Colonic mucosa (tissue), 4 donors: ENCODE measurements around the gene MTX1. TPM values are rescaled to one million over a fixed set of nuclear protein-coding genes. Genes with fewer than 3 reads are reported as not detected.
"Not testable (repeated sequence)": the region's sequence is repeated elsewhere in the genome, so short reads cannot be mapped to it uniquely, and the experiment has no call there.

ENCODE experiments used
- DNase-seq: peaks from one replicate; pipeline ENCODE4 v3.0.0-alpha.2; 2020
- H3K27ac ChIP-seq: fragments of 200-600 bp; one replicate; pipeline ENCODE4 v1.8.0; 2021
- H3K27me3 ChIP-seq: fragments of 200-600 bp; one replicate; pipeline ENCODE4 v1.8.0; 2021
- H3K36me3 ChIP-seq: fragments of 200-600 bp; one replicate; pipeline ENCODE4 v1.8.0; 2021
- H3K4me1 ChIP-seq: fragments of 200-600 bp; one replicate; pipeline ENCODE4 v1.8.0; 2021; ENCODE audit warnings: mild to moderate bottlenecking
- H3K4me3 ChIP-seq: fragments of 200-600 bp; one replicate; pipeline ENCODE4 v1.8.0; 2021
- H3K9ac ChIP-seq, 2 donors: one replicate each; pipeline ENCODE4 v1.7.0; 2013; ENCODE audit warnings: control low read depth in 2 of 2, low read depth in 2 of 2, low read length in 2 of 2
- H3K9me3 ChIP-seq: fragments of 200-600 bp; one replicate; pipeline ENCODE4 v1.8.0; 2021
- intact Hi-C: fragments of 100-400 bp; cut with DNase I; formaldehyde crosslinking; loops from one replicate; pipeline ENCODE4 v1.14.1; 2022
- total RNA-seq, 2 donors: library from RNA; stranded (reverse); fragmentation: NEBNext Ultra II Directional in 1 of 2; extraction: Animal tissue kit (Norgen Biotek cat#: 25700) in 1 of 2; gene quantifications; one replicate each; pipeline ENCODE4 v1.2.1, GENCODE V29; 2021
- TF ChIP-seq, protein P1 (sequence below): fragments of 200-600 bp; IDR thresholded peaks from one replicate; pipeline ENCODE4 v1.8.0; 2022; ENCODE audit warnings: antibody characterized with exemption, mild to moderate bottlenecking
- donor health status: healthy.
- donor health status: DM: no; HTN: no; CAD: no.
- donor health status: DM: no; HTN: no; CAD: no.

MTX1 gene
- total RNA-seq, 2 donors from 2014 or later = 37.5 to 55.8 TPM

DNA sequence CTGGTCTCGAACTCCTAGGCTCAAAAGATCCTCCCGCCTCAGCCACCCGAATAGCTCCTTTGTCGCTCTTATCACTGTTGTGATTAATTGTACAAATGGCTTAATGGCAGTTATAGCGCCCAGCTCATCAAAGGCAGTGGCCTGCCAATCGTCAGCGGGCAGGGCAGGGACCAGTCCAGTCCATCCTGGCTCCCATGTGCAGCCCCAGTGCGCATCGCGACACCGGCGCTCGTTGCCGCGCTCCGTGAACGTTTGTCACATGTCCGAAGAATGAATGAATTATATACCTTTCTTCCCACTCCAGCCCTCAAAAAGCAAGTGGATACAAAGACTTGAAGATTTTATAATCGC is 18.4 kb downstream of the MTX1 start:
- DNase-seq = peak; percentile 61
- Histone ChIP-seq H3K4me1 (peaks cover 10% of the 10 kb centered on the region), H3K27me3 (no peaks in the 10 kb centered on the region), H3K4me3 (peak overlapping the region; percentile 67), H3K9me3 (no peaks in the 10 kb centered on the region), H3K27ac (peak overlapping the region; percentile 89), H3K36me3 (no peaks in the 10 kb centered on the region), H3K9ac (peak overlapping the region; percentile 75 to 89)
- TF ChIP-seq, protein P1, sequence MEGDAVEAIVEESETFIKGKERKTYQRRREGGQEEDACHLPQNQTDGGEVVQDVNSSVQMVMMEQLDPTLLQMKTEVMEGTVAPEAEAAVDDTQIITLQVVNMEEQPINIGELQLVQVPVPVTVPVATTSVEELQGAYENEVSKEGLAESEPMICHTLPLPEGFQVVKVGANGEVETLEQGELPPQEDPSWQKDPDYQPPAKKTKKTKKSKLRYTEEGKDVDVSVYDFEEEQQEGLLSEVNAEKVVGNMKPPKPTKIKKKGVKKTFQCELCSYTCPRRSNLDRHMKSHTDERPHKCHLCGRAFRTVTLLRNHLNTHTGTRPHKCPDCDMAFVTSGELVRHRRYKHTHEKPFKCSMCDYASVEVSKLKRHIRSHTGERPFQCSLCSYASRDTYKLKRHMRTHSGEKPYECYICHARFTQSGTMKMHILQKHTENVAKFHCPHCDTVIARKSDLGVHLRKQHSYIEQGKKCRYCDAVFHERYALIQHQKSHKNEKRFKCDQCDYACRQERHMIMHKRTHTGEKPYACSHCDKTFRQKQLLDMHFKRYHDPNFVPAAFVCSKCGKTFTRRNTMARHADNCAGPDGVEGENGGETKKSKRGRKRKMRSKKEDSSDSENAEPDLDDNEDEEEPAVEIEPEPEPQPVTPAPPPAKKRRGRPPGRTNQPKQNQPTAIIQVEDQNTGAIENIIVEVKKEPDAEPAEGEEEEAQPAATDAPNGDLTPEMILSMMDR = no peak
- intact Hi-C loops = loop anchor here (2.0 kb wide), 1 partner anchor 18 kb away; the partner anchor contains the start of gene MTX1

DNA sequence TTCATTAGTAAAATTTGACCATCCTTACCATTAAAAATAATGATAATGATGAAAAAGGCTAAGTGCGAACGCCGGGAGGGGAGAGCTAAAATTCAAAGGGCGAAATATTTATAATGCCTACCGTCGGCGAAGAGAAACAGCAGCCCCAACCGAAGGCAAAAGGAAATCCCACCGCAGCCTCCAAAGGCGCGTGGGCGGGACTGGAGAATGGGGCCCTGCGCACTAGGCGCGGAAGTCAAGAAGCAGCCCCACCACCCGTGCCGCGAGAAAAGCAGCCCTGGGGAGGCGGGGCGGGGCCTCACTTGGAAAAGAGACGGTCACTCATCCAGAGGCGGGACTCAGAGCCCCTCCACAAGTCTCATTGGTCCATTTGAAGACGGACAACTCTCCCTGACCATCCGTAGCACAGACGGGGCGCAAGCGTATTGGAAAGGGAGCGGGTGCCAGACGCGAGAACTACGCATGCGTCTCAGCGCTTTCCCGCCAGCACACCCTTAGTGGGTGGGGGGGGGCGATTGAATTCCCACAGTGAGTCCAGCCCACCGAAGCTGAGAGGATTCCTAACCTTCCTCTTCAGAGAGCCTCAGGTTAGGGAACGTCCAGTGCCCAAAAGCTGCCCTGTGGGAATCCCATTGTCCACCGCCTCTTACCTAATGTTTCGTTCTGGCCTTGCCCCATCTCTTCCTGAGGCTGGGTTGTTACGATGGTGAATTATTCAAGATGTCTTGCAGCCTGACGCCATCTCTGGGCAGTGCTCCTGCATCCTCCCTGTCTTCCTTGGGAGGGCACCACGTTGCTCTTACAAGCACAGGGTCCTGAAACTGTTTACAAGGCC is 19.0 kb downstream of the MTX1 start:
- Histone ChIP-seq H3K9me3 (no peaks in the 10 kb centered on the region), H3K27ac (peak overlapping the region; percentile 89), H3K9ac (peak overlapping the region; percentile 75 to 89), H3K27me3 (no peaks in the 10 kb centered on the region), H3K4me3 (peak overlapping the region; percentile 67), H3K4me1 (peaks cover 10% of the 10 kb centered on the region), H3K36me3 (no peaks in the 10 kb centered on the region)
- intact Hi-C loops = loop anchor here (2.0 kb wide), 1 partner anchor 19 kb away; the partner anchor contains the start of gene MTX1
- TF ChIP-seq, protein P1 = no peak
- DNase-seq = peak; percentile 99

DNA sequence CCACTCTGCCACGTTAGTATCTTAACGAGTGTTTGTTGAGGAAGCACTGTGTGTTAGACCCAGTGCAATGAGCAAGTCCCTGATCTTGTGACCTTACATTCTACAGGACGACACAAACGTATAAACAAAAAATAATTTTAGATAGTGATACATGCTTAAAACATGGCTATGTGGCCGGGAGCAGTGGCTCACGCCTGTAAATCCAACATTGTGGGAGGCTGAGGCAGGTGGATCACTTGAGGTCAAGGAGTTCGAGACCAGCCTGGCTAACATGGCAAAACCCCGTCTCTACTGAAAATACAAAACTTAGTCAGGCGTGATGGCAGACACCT is 19.6 kb downstream of the MTX1 start:
- peak overlapping the region; percentile 67 for H3K4me3 ChIP-seq
- peak overlapping the region; percentile 89 for H3K27ac ChIP-seq
- H3K9me3 ChIP-seq = no peaks in the 10 kb centered on the region
- peak overlapping the region; percentile 68 to 72 for H3K9ac ChIP-seq
- no peaks in the 10 kb centered on the region for H3K36me3 ChIP-seq
- peaks cover 10% of the 10 kb centered on the region for H3K4me1 ChIP-seq
- TF ChIP-seq, protein P1 = no peak
- intact Hi-C loops = no loop called here
- no peaks in the 10 kb centered on the region for H3K27me3 ChIP-seq
- DNase-seq = no peak

DNA sequence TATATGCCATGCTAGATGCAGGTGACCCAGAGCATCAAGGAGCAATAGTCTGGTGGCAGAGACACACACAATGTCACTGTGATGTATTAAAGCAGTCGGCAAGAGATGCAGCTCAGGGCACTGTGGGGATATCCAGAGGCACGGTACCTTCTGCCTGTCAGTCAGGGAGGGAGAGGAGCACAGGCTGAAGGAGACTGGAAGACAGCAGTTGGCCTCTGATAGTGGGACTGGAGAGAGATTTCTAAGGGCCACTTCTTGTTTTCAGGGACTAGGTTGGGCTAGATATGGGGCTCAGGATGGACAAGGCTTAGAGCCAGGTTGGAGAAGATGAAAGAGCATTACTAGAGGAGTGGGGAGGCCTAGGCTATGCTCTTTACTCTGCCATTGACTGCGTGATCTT is 22.8 kb downstream of the MTX1 start:
- H3K27me3 ChIP-seq, H3K4me3 ChIP-seq, H3K4me1 ChIP-seq, H3K27ac ChIP-seq, H3K9me3 ChIP-seq, DNase-seq, H3K9ac ChIP-seq, H3K36me3 ChIP-seq, intact Hi-C loops: not testable (repeated sequence)

DNA sequence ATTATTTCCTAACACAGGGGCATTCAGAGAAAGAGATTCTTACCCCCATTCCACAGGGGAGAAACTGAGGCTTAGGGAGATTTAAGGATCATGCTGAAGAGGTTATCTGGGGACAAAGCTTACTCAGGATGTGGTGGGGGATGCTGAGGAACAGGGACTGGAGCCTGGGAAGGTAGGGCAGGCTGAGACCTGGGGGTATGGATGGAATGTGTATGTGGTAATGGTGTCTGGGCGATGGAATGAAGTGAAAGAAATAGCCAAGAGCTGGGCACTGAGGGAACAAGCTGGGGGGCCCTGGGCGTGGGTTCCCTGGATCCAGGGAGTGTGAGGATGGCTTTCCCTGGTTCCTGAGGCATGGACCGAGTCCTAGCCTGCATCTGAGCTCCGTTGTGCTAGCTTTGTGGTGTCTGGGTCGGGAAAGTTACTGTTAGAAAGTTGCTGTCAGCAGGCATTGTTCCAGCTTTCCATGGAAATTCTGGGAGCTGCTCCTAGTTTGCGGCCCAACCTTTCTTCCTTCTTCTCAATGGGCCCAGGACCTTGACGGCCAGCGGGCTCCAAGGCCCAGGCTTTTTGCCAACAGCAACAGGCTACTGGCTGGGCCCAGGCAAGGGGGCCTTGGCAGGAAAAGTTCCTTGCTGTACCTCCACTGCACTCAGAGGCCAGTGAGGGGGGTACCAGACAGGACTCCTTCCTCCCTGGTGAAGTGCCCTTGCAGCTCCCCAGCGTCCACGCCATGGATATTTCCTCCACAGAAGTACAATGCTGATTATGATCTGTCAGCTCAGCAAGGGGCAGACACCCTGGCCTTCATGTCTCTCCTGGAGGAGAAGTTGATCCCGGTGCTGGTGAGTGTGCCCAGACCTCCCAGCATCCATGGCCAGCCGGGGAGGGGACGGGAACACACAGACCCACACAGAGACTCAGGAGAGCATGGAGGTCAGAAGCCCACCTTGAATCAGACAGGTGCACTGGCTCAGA is 23.8 kb downstream of the MTX1 start:
- H3K9me3 ChIP-seq, H3K9ac ChIP-seq, H3K27ac ChIP-seq, H3K27me3 ChIP-seq, H3K4me1 ChIP-seq, H3K36me3 ChIP-seq, H3K4me3 ChIP-seq, intact Hi-C loops, DNase-seq: not testable (repeated sequence)

DNA sequence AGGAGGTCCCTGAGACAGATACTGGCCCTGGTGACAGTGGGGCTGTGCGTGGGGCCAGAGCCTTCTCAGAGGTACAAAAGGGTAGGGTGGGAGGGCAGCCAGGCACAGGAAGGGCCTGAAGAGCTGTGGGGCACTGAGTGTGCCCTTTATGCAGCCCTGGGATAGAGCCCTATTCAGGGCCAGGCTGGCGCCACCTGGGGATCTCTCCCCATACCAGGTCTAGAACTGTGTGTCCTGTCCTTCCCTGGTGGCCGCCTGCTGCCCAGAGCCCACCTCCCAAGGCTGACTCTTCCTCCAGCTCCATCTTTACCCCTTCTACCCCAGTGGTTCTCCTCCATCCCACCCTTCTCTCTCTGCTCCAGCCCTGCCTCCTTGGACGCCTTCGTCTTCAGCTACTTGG is 25.0 kb downstream of the MTX1 start:
- H3K27ac ChIP-seq, H3K9me3 ChIP-seq, intact Hi-C loops, H3K9ac ChIP-seq, H3K27me3 ChIP-seq, H3K36me3 ChIP-seq, H3K4me1 ChIP-seq, H3K4me3 ChIP-seq, DNase-seq: not testable (repeated sequence)

DNA sequence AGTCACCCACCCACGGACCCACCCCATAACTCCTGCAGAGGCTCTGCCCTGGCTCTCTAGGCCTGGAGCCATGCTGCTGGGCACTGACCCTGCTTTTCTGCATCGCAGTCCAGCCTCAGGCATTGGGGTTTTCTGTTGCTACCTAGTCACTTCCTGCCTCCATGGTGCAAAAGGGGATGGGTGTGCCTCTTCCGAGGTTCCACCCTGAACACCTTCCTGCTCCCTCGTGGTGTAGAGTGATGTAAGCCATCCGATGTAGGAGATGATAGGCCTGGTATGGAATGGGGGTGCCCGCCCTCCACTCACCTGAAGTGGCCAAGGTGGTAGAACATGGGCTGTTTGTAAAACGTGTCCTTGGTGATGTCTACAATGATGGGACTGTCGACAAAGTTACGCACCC is 26.9 kb downstream of the MTX1 start:
- H3K36me3 ChIP-seq, H3K9me3 ChIP-seq, H3K4me3 ChIP-seq, H3K4me1 ChIP-seq, intact Hi-C loops, H3K27me3 ChIP-seq, H3K9ac ChIP-seq, DNase-seq, H3K27ac ChIP-seq: not testable (repeated sequence)
